ENCODE results near the gene NAP1L3.
A peak's percentile ranks its signal among the peaks of the same experiment; 100 is the strongest.

GRCh38 chrX:93673869-93674271, 492 bp upstream of the NAP1L3 start, which contains the start of gene FAM133A:
- TF ChIP-seq CTCF (IDR thresholded peaks at IDR 0.05) (no peak), POLR2AphosphoS5 (IDR thresholded peaks at IDR 0.05) (peak in 1 of 2 donors; percentile 9), POLR2A (IDR thresholded peaks at IDR 0.05; ENCODE audit: low read depth) (no peak)

Measured in esophagus muscularis mucosa (tissue), 3 donors.